Heart left ventricle (tissue), 13 donors: ENCODE data around the gene ACSBG1.
A peak's percentile ranks its signal among the peaks of the same experiment; 100 is the strongest.

Experiments used
- CTCF ChIP-seq, 12 donors: fragments of 200-600 bp; sonication (generic) in 4 of 12; IDR thresholded peaks; one replicate each; pipeline versions ENCODE4 v1.5.0 to v1.8.0; 2018 to 2022; ENCODE audit warnings: antibody characterized with exemption in 12 of 12, mild to moderate bottlenecking in 5 of 12
- POLR2A ChIP-seq, 2 donors: fragments of 450-650 bp; IDR thresholded peaks; one replicate each; pipeline ENCODE4 v1.6.1; 2017; ENCODE audit warnings: antibody characterized with exemption in 2 of 2, mild to moderate bottlenecking in 2 of 2, moderate library complexity in 2 of 2
- donor health status: ischemic (EF 13 %, LVEDD 7.1; RV severe dilation, severe dysfunction).
- donor health status: DM: no; HTN: yes; CAD: no.
- donor health status: DM: no; HTN: no; CAD: no.
- donor health status: ischemic (EF 25% LVEDD 6.9; RV normal size, moderate dysfunction).
- donor health status: ischemic (EF 25% LVEDD 5.7; RV mildly dilated, moderate dysfunction).
- donor health status: ischemic (EF 35%, LVEDD 5.7; RV mildly dilated, moderate dysfunction).
- donor health status: nonischemic (EF 11% LVEDD 7.7; RV severe dilation, severe dysfunction).
- donor health status: DM: yes; HTN: yes; CAD: no.
- donor health status: PGD.
- donor health status: ischemic (EF 29% LVEDD 5.4; RV normal size, mild dysfunction).
- donor health status: nonischemic (EF 23%, LVEDD 6.1; RV moderate dilation, normal function).

GRCh38 chr15:78177447-78177873 lies 56.9 kb downstream of the ACSBG1 start:
- TF ChIP-seq CTCF (IDR thresholded peaks at IDR 0.05) (peak; percentile 41 to 72 (median 62)), POLR2A (IDR thresholded peaks at IDR 0.05) (no peak)
